Liver (tissue), 10 donors: Measurements from ENCODE around the gene CDC42SE1. TPM values are rescaled to one million over a fixed set of nuclear protein-coding genes. Genes with fewer than 3 reads are reported as not detected.

Source experiments
- DNase-seq: peaks from one replicate; pipeline ENCODE4 v3.0.0-alpha.2; 2017; ENCODE audit warnings: low spot score
- H3K27ac ChIP-seq, 2 donors: one replicate each; pipeline ENCODE4 v1.7.0; 2013; ENCODE audit warnings: inconsistent platforms in 2 of 2, low read length in 2 of 2, control low read depth in 1 of 2, low read depth in 1 of 2, mild to moderate bottlenecking in 1 of 2
- H3K27me3 ChIP-seq, 4 donors: one replicate each; pipeline versions ENCODE4 v1.6.1 to v1.7.0; 2013; ENCODE audit warnings: low read length in 3 of 4, inconsistent platforms in 1 of 4, mild to moderate bottlenecking in 1 of 4, moderate library complexity in 1 of 4; ENCODE audit not compliant: control insufficient read depth in 4 of 4, insufficient read depth in 4 of 4
- H3K36me3 ChIP-seq, 4 donors: one replicate each; pipeline versions ENCODE4 v1.6.1 to v1.7.0; 2013; ENCODE audit warnings: low read length in 3 of 4, mild to moderate bottlenecking in 3 of 4, low read depth in 1 of 4, moderate library complexity in 1 of 4; ENCODE audit not compliant: control insufficient read depth in 4 of 4, insufficient read depth in 3 of 4
- H3K4me1 ChIP-seq, 4 donors: one replicate each; pipeline versions ENCODE4 v1.6.1 to v1.7.0; 2013; ENCODE audit warnings: low read length in 3 of 4, mild to moderate bottlenecking in 3 of 4, moderate library complexity in 1 of 4; ENCODE audit not compliant: control insufficient read depth in 4 of 4, insufficient read depth in 4 of 4
- H3K4me3 ChIP-seq, 3 donors: one replicate each; pipeline versions ENCODE4 v1.6.1 to v1.7.0; 2013; ENCODE audit warnings: low read length in 3 of 3, control low read depth in 1 of 3, low read depth in 1 of 3, mild to moderate bottlenecking in 1 of 3
- H3K9ac ChIP-seq, 2 donors: one replicate each; pipeline ENCODE4 v1.7.0; 2013; ENCODE audit warnings: low read length in 2 of 2, mild to moderate bottlenecking in 2 of 2, moderate library complexity in 2 of 2, control low read depth in 1 of 2, low read depth in 1 of 2
- H3K9me3 ChIP-seq, 4 donors: one replicate each; pipeline versions ENCODE4 v1.6.1 to v1.7.0; 2013; ENCODE audit warnings: low read length in 3 of 4; ENCODE audit not compliant: control insufficient read depth in 4 of 4
- CTCF ChIP-seq: fragments of 150-350 bp; IDR thresholded peaks from 2 replicates; pipeline ENCODE4 v1.5.1; 2017; ENCODE audit warnings: improper control_type of control experiment, low read depth, low read length; ENCODE audit not compliant: missing input control
- EGR1 ChIP-seq, 2 donors: IDR thresholded peaks; 2 replicates each; pipeline ENCODE4 v1.6.1; 2016 to 2018; ENCODE audit warnings: antibody characterized with exemption in 2 of 2, low read depth in 2 of 2
- FOXA1 ChIP-seq: IDR thresholded peaks from 2 replicates; pipeline ENCODE4 v1.6.1; 2016; ENCODE audit warnings: antibody characterized with exemption
- FOXA2 ChIP-seq: IDR thresholded peaks from 2 replicates; pipeline ENCODE4 v1.6.1; 2016; ENCODE audit warnings: antibody characterized with exemption
- GABPA ChIP-seq, 2 donors: IDR thresholded peaks in 1 of 2; conservative IDR thresholded peaks in 1 of 2; 2 replicates each; pipeline ENCODE4 v1.6.1; 2016; ENCODE audit warnings: antibody characterized with exemption in 2 of 2, mild to moderate bottlenecking in 1 of 2, moderate library complexity in 1 of 2
- HNF4A ChIP-seq, 2 donors: conservative IDR thresholded peaks; 2 replicates each; pipeline ENCODE4 v1.6.1; 2016; ENCODE audit warnings: antibody characterized with exemption in 2 of 2, mild to moderate bottlenecking in 2 of 2
- HNF4G ChIP-seq: IDR thresholded peaks from 2 replicates; pipeline ENCODE4 v1.6.1; 2016; ENCODE audit warnings: antibody characterized with exemption
- JUND ChIP-seq, 2 donors: IDR thresholded peaks; 2 replicates each; pipeline ENCODE4 v1.6.1; 2016; ENCODE audit warnings: antibody characterized with exemption in 2 of 2
- NR2F2 ChIP-seq: IDR thresholded peaks from 2 replicates; pipeline ENCODE4 v1.6.1; 2016; ENCODE audit warnings: antibody characterized with exemption
- RAD21 ChIP-seq, 2 donors: IDR thresholded peaks; 2 replicates each; pipeline ENCODE4 v1.6.1; 2016; ENCODE audit warnings: antibody characterized with exemption in 2 of 2, mild to moderate bottlenecking in 2 of 2
- RXRA ChIP-seq, 2 donors: IDR thresholded peaks; 2 replicates each; pipeline ENCODE4 v1.6.1; 2017 to 2018; ENCODE audit warnings: antibody characterized with exemption in 2 of 2, mild to moderate bottlenecking in 1 of 2
- TAF1 ChIP-seq: conservative IDR thresholded peaks from 2 replicates; pipeline ENCODE4 v1.6.1; 2016; ENCODE audit warnings: antibody characterized with exemption, mild to moderate bottlenecking
- YY1 ChIP-seq: IDR thresholded peaks from 2 replicates; pipeline ENCODE4 v1.6.1; 2016; ENCODE audit warnings: antibody characterized with exemption, mild to moderate bottlenecking
- WGBS: extraction: QIAGEN DNeasy Blood & Tissue Kit; methylation state at CpG from one replicate; pipeline ENCODE4 v1.1.7; 2013; 5-methylcytosine and 5-hydroxymethylcytosine counted together
- polyA plus RNA-seq, 2 donors: library from polyadenylated mRNA; stranded (reverse) in 1 of 2; unstranded in 1 of 2; fragments of 200-250 nt in 1 of 2; fragments of >200 nt in 1 of 2; fragmentation: Nextera tagmentation in 1 of 2; extraction: Ambion mirVana in 1 of 2; gene quantifications; one replicate each; pipeline versions ENCODE4 v1.2.1 to v1.2.3, GENCODE V29; 2013 to 2015
- small RNA-seq: library from RNA; depleted of rRNA; stranded (forward); fragments of <200 nt; gene quantifications from one replicate; pipeline ENCODE3, GENCODE V24; 2014
- total RNA-seq, 2 donors: library from RNA; depleted of rRNA; stranded (reverse); fragments of >200 nt; gene quantifications; one replicate each; pipeline ENCODE4 v1.2.3, GENCODE V29; 2014
- TF ChIP-seq, protein P1 (sequence below): IDR thresholded peaks from 2 replicates; pipeline ENCODE4 v1.6.1; 2016; ENCODE audit warnings: antibody characterized with exemption
- TF ChIP-seq, protein P2 (sequence below): IDR thresholded peaks from 2 replicates; pipeline ENCODE4 v1.6.1; 2016; ENCODE audit warnings: antibody characterized with exemption
- TF ChIP-seq, protein P3 (sequence below): IDR thresholded peaks from 2 replicates; pipeline ENCODE4 v1.6.1; 2016; ENCODE audit warnings: antibody characterized with exemption
- donor health status: healthy.
- donor health status: healthy.
- donor health status: healthy.
- donor health status: healthy.
- donor health status: healthy.

Gene CDC42SE1
- total and polyA plus RNA-seq, 4 donors = 9.5 to 28.1 (median 16.7) TPM

- Histone ChIP-seq H3K27me3 (no peaks in the 10 kb centered on the region), H3K4me3 (no peak overlapping the region), H3K27ac (peak overlapping the region; percentile 2 to 30), H3K4me1 (peaks cover 12 to 45% (median 34%) of the 10 kb centered on the region in 4 donors), H3K9ac (no peak overlapping the region), H3K9me3 (no peaks in the 10 kb centered on the region), H3K36me3 (peaks cover 5 to 39% (median 28%) of the 10 kb centered on the region in 4 donors)
- TF ChIP-seq EGR1 (IDR thresholded peaks at IDR 0.05; ENCODE audit: low read depth in 2 of 2) (no peak), GABPA (IDR thresholded peaks at IDR 0.05 in 1 of 2, conservative IDR thresholded peaks at IDR 0.05 in 1 of 2) (no peak), YY1 (no peak), HNF4A (conservative IDR thresholded peaks at IDR 0.05) (no peak), TAF1 (no peak), RXRA (IDR thresholded peaks at IDR 0.05) (no peak), FOXA1 (no peak), JUND (IDR thresholded peaks at IDR 0.05) (no peak), RAD21 (IDR thresholded peaks at IDR 0.05) (no peak), HNF4G (no peak), CTCF (no peak), NR2F2 (no peak), FOXA2 (no peak)
- TF ChIP-seq, protein P1, sequence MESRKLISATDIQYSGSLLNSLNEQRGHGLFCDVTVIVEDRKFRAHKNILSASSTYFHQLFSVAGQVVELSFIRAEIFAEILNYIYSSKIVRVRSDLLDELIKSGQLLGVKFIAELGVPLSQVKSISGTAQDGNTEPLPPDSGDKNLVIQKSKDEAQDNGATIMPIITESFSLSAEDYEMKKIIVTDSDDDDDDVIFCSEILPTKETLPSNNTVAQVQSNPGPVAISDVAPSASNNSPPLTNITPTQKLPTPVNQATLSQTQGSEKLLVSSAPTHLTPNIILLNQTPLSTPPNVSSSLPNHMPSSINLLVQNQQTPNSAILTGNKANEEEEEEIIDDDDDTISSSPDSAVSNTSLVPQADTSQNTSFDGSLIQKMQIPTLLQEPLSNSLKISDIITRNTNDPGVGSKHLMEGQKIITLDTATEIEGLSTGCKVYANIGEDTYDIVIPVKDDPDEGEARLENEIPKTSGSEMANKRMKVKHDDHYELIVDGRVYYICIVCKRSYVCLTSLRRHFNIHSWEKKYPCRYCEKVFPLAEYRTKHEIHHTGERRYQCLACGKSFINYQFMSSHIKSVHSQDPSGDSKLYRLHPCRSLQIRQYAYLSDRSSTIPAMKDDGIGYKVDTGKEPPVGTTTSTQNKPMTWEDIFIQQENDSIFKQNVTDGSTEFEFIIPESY = no peak
- TF ChIP-seq, protein P2, sequence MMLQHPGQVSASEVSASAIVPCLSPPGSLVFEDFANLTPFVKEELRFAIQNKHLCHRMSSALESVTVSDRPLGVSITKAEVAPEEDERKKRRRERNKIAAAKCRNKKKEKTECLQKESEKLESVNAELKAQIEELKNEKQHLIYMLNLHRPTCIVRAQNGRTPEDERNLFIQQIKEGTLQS = no peak
- TF ChIP-seq, protein P3, sequence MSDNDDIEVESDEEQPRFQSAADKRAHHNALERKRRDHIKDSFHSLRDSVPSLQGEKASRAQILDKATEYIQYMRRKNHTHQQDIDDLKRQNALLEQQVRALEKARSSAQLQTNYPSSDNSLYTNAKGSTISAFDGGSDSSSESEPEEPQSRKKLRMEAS = no peak
- no peak for DNase-seq
- WGBS = 39% methylated on average over 2 of the region's 2 CpGs
Observed at GRCh38 chr1:151002611-151003010, 56.8 kb downstream of the CDC42SE1 start.

GRCh38 chr1:151002051-151002450 lies 57.4 kb downstream of the CDC42SE1 start:
- DNase-seq = no peak
- 84% methylated on average over 3 of the region's 3 CpGs for WGBS
- TF ChIP-seq EGR1 (IDR thresholded peaks at IDR 0.05; ENCODE audit: low read depth in 2 of 2) = no peak
- TF ChIP-seq HNF4A (conservative IDR thresholded peaks at IDR 0.05) = no peak
- H3K27ac ChIP-seq = peak overlapping the region; percentile 2 to 30
- H3K9ac ChIP-seq = no peak overlapping the region
- H3K27me3 ChIP-seq = no peaks in the 10 kb centered on the region
- no peaks in the 10 kb centered on the region for H3K9me3 ChIP-seq
- H3K4me3 ChIP-seq = no peak overlapping the region
- H3K4me1 ChIP-seq = peaks cover 8 to 40% (median 29%) of the 10 kb centered on the region in 4 donors
- peaks cover 6 to 45% (median 34%) of the 10 kb centered on the region in 4 donors for H3K36me3 ChIP-seq

DNA sequence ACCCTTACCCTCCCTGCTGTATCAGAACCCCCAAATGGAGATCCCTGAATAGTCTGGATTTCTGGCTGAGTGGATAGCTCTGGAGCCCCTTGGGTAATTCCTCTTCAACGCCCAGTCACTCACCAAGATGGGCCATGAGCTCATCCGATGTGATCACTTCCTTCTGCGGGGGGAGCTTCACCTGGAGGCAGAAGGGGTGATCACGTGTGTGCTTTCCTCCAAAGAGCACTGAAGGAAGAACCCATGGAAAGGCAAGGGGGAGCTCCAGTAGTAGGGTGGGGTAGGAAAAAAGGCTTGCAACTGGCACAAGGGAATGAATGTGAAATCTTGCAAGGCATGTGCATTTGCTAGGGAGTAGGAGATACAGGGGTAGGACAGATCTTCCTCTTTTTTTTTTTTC lies 57.8 kb downstream of the CDC42SE1 start:
- DNase-seq = no peak
- H3K27ac ChIP-seq = no peak overlapping the region
- H3K9ac ChIP-seq = no peak overlapping the region
- WGBS = 83% methylated on average over 4 of the region's 4 CpGs
- no peaks in the 10 kb centered on the region for H3K9me3 ChIP-seq
- no peaks in the 10 kb centered on the region for H3K27me3 ChIP-seq
- peaks cover 8 to 35% (median 28%) of the 10 kb centered on the region in 4 donors for H3K4me1 ChIP-seq
- no peak overlapping the region for H3K4me3 ChIP-seq
- peaks cover 6 to 49% (median 38%) of the 10 kb centered on the region in 4 donors for H3K36me3 ChIP-seq
- TF ChIP-seq RAD21 (IDR thresholded peaks at IDR 0.05) = no peak
- no peak for TF ChIP-seq HNF4G

Small RNA genes lying within 50 kb of the gene (small RNA-seq; reads per million reads assigned to genes)
- gene RNU6-884P = not detected

Other genes starting within 250 kb of the CDC42SE1 start
- gene ARNT, start 183.0 kb downstream of the CDC42SE1 start, total RNA-seq = 10 to 100 TPM; 23.2 to 45.9 TPM
- 10 to 100 TPM; 11.2 to 13.9 TPM for gene ARNT, start 183.0 kb downstream of the CDC42SE1 start, polyA plus RNA-seq
- gene CTXND2, start 172.5 kb downstream of the CDC42SE1 start, total RNA-seq = not detected
- not detected for gene CTXND2, start 172.5 kb downstream of the CDC42SE1 start, polyA plus RNA-seq
- 10 to 100 TPM; 20.8 to 23.7 TPM for gene SETDB1, start 133.3 kb downstream of the CDC42SE1 start, total RNA-seq
- gene SETDB1, start 133.3 kb downstream of the CDC42SE1 start, polyA plus RNA-seq = 1 to 10 TPM; 5.4 to 7.3 TPM
- 100 to 1,000 TPM; 212 to 346 TPM for gene CERS2, start 84.8 kb downstream of the CDC42SE1 start, total RNA-seq
- gene CERS2, start 84.8 kb downstream of the CDC42SE1 start, polyA plus RNA-seq = 100 to 1,000 TPM; 215 to 340 TPM
- gene ANXA9, start 77.3 kb downstream of the CDC42SE1 start, total RNA-seq = 10 to 100 TPM; 15.8 to 18.2 TPM
- 10 to 100 TPM in 1 of 2 donors, 1 to 10 TPM in 1; 7.5 to 24.0 TPM for gene ANXA9, start 77.3 kb downstream of the CDC42SE1 start, polyA plus RNA-seq
- gene MINDY1, start 52.7 kb downstream of the CDC42SE1 start, total RNA-seq = 10 to 100 TPM in 1 of 2 donors, 1 to 10 TPM in 1; 9.8 to 21.3 TPM
- 1 to 10 TPM; 7.3 to 8.3 TPM for gene MINDY1, start 52.7 kb downstream of the CDC42SE1 start, polyA plus RNA-seq
- 1 to 10 TPM; 6.1 to 9.0 TPM for gene PRUNE1, start 51.2 kb downstream of the CDC42SE1 start, total RNA-seq
- gene PRUNE1, start 51.2 kb downstream of the CDC42SE1 start, polyA plus RNA-seq = 10 to 100 TPM in 1 of 2 donors, 1 to 10 TPM in 1; 9.9 to 10.6 TPM
- under 1 TPM; 0.09 to 0.84 TPM for gene BNIPL, start 23.0 kb downstream of the CDC42SE1 start, total RNA-seq
- under 1 TPM; 0.13 to 0.15 TPM for gene BNIPL, start 23.0 kb downstream of the CDC42SE1 start, polyA plus RNA-seq
- 1 to 10 TPM; 1.5 to 2.2 TPM for gene C1orf56, start 11.9 kb downstream of the CDC42SE1 start, total RNA-seq
- 10 to 100 TPM in 1 of 2 donors, 1 to 10 TPM in 1; 4.3 to 11.2 TPM for gene C1orf56, start 11.9 kb downstream of the CDC42SE1 start, polyA plus RNA-seq
- gene MLLT11, start 775 bp upstream of the CDC42SE1 start, total RNA-seq = under 1 TPM; 0.17 to 0.23 TPM
- under 1 TPM; 0.31 to 0.64 TPM for gene MLLT11, start 775 bp upstream of the CDC42SE1 start, polyA plus RNA-seq
- 10 to 100 TPM in 1 of 2 donors, 1 to 10 TPM in 1; 7.3 to 13.3 TPM for gene GABPB2, start 11.1 kb upstream of the CDC42SE1 start, total RNA-seq
- gene GABPB2, start 11.1 kb upstream of the CDC42SE1 start, polyA plus RNA-seq = 1 to 10 TPM in 1 of 2 donors, under 1 TPM in 1; 0.94 to 1.6 TPM
- gene SEMA6C, start 87.0 kb upstream of the CDC42SE1 start, total RNA-seq = 1 to 10 TPM; 1.4 to 1.5 TPM
- gene SEMA6C, start 87.0 kb upstream of the CDC42SE1 start, polyA plus RNA-seq = 1 to 10 TPM; 1.4 TPM
- 1 to 10 TPM; 4.4 to 8.7 TPM for gene TNFAIP8L2, start 97.0 kb upstream of the CDC42SE1 start, total RNA-seq
- 1 to 10 TPM; 2.9 to 3.8 TPM for gene TNFAIP8L2, start 97.0 kb upstream of the CDC42SE1 start, polyA plus RNA-seq
- 1 to 10 TPM; 2.8 to 4.4 TPM for gene LYSMD1, start 106.3 kb upstream of the CDC42SE1 start, total RNA-seq
- 1 to 10 TPM; 3.5 to 5.3 TPM for gene LYSMD1, start 106.3 kb upstream of the CDC42SE1 start, polyA plus RNA-seq
- 10 to 100 TPM in 1 of 2 donors, 1 to 10 TPM in 1; 4.8 to 11.3 TPM for gene SCNM1, start 106.5 kb upstream of the CDC42SE1 start, total RNA-seq
- 10 to 100 TPM in 1 of 2 donors, 1 to 10 TPM in 1; 9.7 to 14.3 TPM for gene SCNM1, start 106.5 kb upstream of the CDC42SE1 start, polyA plus RNA-seq
- gene TMOD4, start 116.4 kb upstream of the CDC42SE1 start, total RNA-seq = not detected
- not detected for gene TMOD4, start 116.4 kb upstream of the CDC42SE1 start, polyA plus RNA-seq
- 10 to 100 TPM; 11.3 to 16.0 TPM for gene VPS72, start 130.6 kb upstream of the CDC42SE1 start, total RNA-seq
- 10 to 100 TPM; 10.7 to 12.6 TPM for gene VPS72, start 130.6 kb upstream of the CDC42SE1 start, polyA plus RNA-seq
- 10 to 100 TPM; 16.7 to 32.0 TPM for gene PIP5K1A, start 138.9 kb upstream of the CDC42SE1 start, total RNA-seq
- gene PIP5K1A, start 138.9 kb upstream of the CDC42SE1 start, polyA plus RNA-seq = 10 to 100 TPM in 1 of 2 donors, 1 to 10 TPM in 1; 4.0 to 10.4 TPM
- gene PSMD4, start 195.1 kb upstream of the CDC42SE1 start, total RNA-seq = 10 to 100 TPM; 77.7 to 86.3 TPM
- 100 to 1,000 TPM in 1 of 2 donors, 10 to 100 TPM in 1; 87.7 to 108 TPM for gene PSMD4, start 195.1 kb upstream of the CDC42SE1 start, polyA plus RNA-seq
- 1 to 10 TPM; 9.3 to 9.7 TPM for gene ZNF687, start 222.7 kb upstream of the CDC42SE1 start, total RNA-seq
- gene ZNF687, start 222.7 kb upstream of the CDC42SE1 start, polyA plus RNA-seq = 1 to 10 TPM; 2.7 to 6.4 TPM